GM19455 (cell line): ENCODE data around the gene ICAM5.
"Not testable (repeated sequence)": the region's sequence is repeated elsewhere in the genome, so short reads cannot be mapped to it uniquely, and the experiment has no call there.

ENCODE experiments used
- ATAC-seq: cut with Tn5 transposase; IDR thresholded peaks from one replicate; pipeline ENCODE4 v1.9.1; 2021; ENCODE audit not compliant: unreplicated experiment

Gene ICAM5

DNA sequence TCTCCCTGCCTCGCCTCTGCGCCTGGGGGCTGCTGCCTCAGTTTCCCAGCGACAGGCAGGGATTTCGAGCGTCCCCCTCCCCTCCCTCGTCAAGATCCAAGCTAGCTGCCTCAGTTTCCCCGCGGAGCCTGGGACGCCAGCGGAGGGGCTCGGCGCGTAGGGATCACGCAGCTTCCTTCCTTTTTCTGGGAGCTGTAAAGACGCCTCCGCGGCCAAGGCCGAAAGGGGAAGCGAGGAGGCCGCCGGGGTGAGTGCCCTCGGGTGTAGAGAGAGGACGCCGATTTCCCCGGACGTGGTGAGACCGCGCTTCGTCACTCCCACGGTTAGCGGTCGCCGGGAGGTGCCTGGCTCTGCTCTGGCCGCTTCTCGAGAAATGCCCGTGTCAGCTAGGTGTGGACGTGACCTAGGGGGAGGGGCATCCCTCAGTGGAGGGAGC, 19.6 kb upstream of the ICAM5 start:
- no peak for ATAC-seq

DNA sequence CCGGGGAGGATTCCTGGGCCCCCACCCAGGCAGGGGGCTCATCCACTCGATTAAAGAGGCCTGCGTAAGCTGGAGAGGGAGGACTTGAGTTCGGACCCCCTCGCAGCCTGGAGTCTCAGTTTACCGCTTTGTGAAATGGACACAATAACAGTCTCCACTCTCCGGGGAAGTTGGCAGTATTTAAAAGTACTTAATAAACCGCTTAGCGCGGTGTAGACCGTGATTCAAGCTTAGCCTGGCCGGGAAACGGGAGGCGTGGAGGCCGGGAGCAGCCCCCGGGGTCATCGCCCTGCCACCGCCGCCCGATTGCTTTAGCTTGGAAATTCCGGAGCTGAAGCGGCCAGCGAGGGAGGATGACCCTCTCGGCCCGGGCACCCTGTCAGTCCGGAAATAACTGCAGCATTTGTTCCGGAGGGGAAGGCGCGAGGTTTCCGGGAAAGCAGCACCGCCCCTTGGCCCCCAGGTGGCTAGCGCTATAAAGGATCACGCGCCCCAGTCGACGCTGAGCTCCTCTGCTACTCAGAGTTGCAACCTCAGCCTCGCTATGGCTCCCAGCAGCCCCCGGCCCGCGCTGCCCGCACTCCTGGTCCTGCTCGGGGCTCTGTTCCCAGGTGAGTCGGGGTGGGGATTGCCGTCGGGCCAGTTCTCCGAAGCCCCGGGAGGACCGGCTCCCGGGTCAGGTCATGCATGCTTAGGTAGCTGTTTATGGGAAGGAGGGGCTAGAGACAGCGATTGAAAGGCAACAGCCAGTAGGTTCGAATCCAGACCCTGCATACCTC, 18.9 kb upstream of the ICAM5 start, which contains the start of gene ICAM1:
TSS of gene ICAM1 (plus strand) at position 505 of the 779 bp plus-strand sequence. CDS start at position 545, 40 bp downstream.
- peak; percentile 50 for ATAC-seq

DNA sequence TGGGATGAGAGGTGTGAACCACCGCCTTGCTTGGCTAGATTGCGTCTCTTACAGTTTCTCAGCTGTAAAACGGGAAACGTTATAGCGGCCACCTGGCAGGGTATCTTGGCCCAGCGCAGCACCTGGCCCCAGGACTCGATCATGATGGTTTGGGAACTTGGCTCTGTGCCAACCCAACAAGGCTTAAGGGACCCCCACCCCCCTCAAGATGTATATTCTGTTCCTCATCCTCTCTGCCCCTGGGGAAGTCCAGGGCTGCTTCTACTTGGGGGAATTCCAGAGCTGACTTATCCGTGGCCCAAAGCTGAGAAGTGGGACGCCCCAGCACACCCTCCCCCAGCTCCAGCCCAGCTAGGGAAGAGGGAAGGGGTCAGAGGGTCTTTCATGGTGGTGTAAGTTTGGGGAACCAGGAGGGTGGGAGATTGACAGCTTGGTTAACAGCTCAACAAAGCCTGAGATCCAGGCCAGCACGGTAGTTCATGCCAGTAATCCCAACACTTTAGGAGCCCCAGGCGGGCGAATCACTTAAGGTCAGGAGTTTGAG, 18.1 kb upstream of the ICAM5 start:
- ATAC-seq, result peak; percentile 19

DNA sequence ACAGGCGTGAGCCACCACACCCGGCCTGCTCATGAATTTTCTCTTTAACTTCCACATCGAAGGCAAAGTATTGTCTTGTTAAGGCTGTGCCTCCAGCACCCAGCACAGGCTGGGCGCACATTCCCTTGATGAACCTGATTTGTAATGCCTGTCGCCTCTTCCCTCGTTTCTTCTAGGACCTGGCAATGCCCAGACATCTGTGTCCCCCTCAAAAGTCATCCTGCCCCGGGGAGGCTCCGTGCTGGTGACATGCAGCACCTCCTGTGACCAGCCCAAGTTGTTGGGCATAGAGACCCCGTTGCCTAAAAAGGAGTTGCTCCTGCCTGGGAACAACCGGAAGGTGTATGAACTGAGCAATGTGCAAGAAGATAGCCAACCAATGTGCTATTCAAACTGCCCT, 15.2 kb upstream of the ICAM5 start:
- ATAC-seq, result no peak

DNA sequence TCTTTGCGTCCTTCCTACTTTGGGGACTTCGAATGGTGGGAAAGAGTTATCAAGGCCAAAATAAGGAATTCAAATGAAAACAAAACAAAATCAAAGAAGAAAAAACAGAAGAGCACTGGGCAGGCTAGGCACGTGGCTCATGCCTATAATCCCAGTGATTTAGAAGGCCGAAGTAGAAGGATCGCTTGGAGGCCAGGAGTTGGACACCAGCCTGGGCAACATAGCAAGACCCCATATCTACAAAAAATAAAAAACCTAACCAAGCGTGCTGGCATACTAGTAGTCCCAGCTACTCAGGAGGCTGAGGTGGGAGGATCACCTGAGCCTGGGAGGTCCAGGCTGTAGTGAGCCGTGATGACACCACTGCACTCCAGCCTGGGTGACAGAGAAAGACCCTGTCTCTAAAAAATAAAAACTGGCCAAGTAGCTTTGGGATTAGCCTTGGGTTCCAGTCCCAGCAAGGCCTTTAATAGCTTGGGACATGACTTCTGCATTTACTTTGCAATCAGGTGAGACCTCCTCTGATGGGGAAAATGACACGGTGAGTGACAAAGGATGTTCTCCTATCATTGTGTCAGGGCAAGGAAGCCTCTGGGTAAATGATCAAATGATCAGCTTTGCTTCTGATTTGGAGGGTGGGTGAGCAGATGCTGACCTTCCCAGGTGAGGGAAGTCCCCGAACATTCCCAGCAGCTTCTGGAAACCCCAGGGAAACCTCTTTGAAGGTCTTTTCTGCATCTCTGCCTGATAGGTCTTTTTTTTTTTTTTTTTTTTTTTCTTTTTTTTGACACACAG, 11.8 kb upstream of the ICAM5 start:
- no peak for ATAC-seq

DNA sequence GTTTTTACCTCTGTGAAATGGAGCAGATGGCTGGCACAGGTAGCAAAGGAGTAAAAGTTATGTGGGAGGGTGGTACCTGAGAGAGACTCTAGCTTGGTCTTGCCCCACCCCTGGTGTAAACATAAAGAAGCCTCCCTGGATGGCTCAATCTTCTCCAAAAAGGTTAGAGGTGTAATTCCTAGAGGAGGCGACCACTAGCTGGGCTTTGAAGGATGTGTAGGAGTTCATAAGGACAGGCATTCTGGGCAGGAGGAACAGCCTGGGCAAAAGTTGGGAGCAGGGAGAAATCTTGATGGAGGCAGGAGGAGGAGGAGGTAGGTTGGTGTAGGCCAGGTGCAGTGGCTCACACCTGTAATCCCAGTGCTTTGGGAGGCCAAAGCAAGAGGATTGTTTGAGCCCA, 10.8 kb upstream of the ICAM5 start:
- ATAC-seq, result no peak

DNA sequence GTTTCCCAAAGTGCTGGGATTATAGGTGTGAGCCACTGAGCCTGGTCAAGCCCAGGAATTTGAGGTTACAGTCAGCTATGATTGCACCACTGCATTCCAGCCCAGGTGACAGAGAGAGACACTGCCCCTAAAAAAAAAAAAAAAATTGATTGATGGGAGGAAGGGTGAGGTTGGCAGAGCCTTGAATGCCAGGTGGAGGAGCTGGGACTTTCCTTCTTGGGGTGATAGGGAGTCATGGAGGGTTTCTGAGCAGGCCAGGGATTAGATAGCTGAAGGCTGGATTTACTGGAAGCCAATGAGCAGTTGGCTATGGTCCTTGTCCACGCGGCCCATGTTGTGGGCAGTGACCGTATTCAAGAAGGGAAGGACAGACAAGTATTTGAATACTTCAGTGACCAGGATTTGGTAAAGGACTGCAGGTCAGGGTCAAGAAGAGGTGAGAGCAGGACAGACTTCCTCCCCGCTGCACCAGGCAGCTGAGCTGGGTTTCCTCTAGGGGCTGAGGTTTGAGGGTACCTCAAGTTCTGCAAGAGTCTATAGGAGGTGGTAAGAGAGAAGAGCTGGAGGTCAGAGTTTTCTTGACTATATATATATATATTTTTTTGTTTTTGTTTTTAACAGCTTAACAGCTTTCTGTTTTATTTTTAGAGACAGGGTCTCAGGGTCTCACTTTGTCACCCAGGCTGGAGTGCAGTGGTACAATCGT, 9.9 kb upstream of the ICAM5 start:
- ATAC-seq, result no peak

DNA sequence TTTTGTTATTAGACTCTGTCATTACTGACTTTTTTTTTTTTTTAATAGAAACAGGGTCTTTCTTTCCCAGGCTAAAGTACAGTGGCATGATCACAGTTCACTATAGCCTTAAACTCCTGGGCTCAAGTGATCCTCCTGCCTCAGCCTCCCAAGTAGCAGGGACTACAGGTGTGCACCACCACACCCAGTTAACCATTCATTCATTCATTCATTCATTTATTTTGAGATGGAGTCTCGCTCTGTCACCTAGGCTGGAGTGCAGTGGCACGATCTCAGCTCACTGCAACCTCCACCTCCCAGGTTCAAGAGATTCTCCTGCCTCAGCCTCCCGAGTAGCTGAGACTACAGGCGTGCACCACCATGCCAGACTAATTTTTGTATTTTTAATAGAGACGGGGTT, 7.7 kb upstream of the ICAM5 start:
- not testable (repeated sequence) for ATAC-seq

DNA sequence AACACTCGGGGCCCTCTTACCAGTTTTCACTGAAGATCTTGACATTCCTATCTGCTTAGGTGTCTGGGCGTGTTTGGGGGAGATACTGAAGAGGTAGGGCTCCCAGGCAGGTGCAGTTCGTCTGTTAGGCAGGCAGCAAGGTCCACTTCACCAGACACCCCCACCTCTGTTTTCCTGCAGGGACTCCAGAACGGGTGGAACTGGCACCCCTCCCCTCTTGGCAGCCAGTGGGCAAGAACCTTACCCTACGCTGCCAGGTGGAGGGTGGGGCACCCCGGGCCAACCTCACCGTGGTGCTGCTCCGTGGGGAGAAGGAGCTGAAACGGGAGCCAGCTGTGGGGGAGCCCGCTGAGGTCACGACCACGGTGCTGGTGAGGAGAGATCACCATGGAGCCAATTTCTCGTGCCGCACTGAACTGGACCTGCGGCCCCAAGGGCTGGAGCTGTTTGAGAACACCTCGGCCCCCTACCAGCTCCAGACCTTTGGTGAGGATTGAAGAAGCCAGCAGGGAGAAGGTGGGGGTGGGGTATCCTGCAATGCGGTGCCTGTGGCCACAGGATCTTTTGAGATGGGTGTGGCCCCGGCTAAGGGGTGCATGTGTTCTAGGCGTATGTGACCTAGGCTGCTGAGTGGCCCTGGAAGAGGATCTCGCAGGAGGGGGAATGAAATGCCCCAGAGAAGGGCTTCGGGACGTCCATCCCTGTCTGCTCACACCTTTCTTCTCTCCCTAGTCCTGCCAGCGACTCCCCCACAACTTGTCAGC, 6.3 kb upstream of the ICAM5 start:
- no peak for ATAC-seq

DNA sequence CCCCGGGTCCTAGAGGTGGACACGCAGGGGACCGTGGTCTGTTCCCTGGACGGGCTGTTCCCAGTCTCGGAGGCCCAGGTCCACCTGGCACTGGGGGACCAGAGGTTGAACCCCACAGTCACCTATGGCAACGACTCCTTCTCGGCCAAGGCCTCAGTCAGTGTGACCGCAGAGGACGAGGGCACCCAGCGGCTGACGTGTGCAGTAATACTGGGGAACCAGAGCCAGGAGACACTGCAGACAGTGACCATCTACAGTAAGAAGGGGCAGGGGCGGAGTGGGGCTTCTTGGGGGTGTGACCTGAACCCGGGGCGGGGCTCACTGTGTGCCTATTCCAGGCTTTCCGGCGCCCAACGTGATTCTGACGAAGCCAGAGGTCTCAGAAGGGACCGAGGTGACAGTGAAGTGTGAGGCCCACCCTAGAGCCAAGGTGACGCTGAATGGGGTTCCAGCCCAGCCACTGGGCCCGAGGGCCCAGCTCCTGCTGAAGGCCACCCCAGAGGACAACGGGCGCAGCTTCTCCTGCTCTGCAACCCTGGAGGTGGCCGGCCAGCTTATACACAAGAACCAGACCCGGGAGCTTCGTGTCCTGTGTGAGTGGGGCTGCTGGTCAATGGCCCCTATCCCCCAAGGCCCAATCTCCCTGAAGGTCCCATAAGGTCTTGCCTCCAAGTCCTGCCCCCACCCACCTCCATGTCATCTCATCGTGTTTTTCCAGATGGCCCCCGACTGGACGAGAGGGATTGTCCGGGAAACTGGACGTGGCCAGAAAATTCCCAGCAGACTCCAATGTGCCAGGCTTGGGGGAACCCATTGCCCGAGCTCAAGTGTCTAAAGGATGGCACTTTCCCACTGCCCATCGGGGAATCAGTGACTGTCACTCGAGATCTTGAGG, 5.4 kb upstream of the ICAM5 start:
- no peak for ATAC-seq

DNA sequence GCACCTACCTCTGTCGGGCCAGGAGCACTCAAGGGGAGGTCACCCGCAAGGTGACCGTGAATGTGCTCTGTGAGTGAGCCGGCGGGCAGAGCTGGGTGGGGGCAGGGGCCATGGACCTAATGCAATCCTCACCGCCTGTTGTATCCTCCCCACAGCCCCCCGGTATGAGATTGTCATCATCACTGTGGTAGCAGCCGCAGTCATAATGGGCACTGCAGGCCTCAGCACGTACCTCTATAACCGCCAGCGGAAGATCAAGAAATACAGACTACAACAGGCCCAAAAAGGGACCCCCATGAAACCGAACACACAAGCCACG, 4.8 kb upstream of the ICAM5 start:
- no peak for ATAC-seq

DNA sequence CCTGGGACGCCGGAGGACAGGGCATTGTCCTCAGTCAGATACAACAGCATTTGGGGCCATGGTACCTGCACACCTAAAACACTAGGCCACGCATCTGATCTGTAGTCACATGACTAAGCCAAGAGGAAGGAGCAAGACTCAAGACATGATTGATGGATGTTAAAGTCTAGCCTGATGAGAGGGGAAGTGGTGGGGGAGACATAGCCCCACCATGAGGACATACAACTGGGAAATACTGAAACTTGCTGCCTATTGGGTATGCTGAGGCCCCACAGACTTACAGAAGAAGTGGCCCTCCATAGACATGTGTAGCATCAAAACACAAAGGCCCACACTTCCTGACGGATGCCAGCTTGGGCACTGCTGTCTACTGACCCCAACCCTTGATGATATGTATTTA, 4.4 kb upstream of the ICAM5 start:
- ATAC-seq, result no peak

DNA sequence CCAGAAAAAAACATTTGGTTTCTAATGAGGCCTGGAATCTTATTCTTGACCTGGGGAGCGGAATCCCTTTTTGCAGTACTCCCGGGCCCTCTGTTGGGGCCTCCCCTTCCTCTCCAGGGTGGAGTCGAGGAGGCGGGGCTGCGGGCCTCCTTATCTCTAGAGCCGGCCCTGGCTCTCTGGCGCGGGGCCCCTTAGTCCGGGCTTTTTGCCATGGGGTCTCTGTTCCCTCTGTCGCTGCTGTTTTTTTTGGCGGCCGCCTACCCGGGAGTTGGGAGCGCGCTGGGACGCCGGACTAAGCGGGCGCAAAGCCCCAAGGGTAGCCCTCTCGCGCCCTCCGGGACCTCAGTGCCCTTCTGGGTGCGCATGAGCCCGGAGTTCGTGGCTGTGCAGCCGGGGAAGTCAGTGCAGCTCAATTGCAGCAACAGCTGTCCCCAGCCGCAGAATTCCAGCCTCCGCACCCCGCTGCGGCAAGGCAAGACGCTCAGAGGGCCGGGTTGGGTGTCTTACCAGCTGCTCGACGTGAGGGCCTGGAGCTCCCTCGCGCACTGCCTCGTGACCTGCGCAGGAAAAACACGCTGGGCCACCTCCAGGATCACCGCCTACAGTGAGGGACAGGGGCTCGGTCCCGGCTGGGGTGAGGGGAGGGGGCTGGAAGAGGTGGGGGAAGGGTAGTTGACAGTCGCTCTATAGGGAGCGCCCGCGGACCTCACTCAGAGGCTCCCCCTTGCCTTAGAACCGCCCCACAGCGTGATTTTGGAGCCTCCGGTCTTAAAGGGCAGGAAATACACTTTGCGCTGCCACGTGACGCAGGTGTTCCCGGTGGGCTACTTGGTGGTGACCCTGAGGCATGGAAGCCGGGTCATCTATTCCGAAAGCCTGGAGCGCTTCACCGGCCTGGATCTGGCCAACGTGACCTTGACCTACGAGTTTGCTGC, 2.7 kb upstream of the ICAM5 start, which contains the start of gene ICAM4:
TSS of gene ICAM4 (plus strand) at position 153 of the 935 bp plus-strand sequence. CDS start at position 211, 58 bp downstream.
- no peak for ATAC-seq

DNA sequence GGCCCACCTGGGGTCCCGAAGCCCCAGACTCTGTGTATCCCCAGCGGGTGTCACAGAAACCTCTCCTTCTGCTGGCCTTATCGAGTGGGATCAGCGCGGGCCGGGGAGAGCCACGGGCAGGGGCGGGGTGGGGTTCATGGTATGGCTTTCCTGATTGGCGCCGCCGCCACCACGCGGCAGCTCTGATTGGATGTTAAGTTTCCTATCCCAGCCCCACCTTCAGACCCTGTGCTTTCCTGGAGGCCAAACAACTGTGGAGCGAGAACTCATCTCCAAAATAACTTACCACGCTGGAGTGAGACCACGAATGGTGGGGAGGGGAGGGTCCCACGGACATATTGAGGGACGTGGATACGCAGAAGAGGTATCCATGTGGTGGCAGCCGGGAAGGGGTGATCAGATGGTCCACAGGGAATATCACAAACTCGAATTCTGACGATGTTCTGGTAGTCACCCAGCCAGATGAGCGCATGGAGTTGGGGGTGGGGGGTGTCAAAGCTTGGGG, 1.0 kb upstream of the ICAM5 start:
- no peak for ATAC-seq

DNA sequence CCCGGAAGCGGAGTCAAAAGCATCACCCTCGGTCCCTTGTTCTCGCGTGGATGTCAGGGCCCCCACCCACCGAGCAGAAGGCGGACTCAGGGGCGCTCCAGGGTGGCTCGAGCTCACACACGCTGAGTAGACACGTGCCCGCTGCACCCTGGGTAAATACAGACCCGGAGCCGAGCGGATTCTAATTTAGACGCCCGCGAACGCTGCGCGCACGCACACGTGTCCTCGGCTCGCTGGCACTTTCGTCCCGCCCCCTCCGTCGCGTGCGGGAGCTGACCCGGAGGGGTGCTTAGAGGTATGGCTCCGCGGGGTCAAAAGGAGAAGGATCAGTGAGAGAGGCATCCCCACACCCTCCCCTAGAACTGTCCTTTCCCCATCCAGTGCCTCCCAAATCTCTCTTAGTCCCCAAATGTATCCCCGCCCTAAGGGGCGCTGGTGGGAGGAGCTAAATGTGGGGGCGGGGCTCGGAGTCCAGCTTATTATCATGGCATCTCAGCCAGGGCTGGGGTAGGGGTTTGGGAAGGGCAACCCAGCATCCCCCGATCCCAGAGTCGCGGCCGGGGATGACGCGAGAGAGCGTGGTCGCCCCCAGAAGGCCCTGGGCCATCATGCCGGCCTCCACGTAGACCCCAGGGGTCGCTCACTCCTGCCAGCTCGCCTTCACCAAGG, 451 bp upstream of the ICAM5 start:
- ATAC-seq, result no peak

DNA sequence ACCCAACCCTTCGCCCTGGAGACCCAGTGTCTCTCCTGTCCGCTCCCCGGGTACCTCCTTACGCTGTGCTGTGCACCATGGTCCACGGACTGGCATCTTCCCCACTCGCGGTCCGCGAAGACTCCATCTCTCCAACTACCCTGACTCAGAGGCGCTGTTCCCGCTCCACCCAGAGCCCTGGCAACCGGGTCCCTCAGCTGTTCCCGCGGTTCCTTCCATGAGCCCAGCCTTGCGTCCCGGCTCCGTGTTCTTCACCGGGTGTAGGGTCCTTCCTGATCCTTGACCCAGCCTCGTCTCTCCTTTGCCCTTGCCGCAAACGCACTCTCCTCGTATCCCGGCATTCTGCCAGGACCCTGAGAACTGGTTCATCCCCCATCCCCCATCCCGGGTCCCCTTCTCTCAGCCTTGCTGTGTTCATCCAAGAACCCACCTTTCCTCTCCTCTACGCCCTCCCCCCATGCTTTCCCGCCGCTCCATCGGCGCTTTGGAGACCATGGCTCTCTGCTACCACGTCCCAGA, 664 bp downstream of the ICAM5 start:
- no peak for ATAC-seq

DNA sequence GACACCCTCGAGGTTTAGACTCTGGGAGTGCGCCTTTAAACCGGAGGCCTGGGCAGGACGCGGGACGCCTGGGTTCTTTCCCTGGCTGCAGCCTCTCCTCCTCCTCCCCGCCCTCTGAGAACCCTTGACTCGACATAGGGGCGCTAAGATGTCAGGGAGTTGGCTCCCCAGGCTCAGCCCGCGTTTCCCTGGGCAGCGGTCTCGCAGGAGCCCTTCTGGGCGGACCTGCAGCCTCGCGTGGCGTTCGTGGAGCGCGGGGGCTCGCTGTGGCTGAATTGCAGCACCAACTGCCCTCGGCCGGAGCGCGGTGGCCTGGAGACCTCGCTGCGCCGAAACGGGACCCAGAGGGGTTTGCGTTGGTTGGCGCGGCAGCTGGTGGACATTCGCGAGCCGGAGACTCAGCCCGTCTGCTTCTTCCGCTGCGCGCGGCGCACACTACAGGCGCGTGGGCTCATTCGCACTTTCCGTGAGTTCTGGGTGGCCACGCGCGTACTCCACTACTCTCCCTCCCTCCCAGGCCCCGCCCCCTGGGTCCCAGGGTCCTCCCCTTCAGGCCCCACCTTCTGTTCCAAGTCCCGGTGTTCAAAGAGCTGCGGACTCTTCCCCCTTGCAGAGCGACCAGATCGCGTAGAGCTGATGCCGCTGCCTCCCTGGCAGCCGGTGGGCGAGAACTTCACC, 1.3 kb downstream of the ICAM5 start:
- ATAC-seq, result no peak
